Activated CD4-positive, alpha-beta T cell treated with anti-CD3 and anti-CD28 coated beads for 1 hour (primary cell): ENCODE data around the gene DPP6.
"Not testable (repeated sequence)": the region's sequence is repeated elsewhere in the genome, so short reads cannot be mapped to it uniquely, and the experiment has no call there.

ENCODE experiments used
- DNase-seq: peaks from one replicate; pipeline ENCODE4 v3.0.0-alpha.2; 2020

Gene DPP6

GRCh38 chr7:154633641-154634040 is 581.4 kb downstream of the DPP6 start:
- DNase-seq = no peak

GRCh38 chr7:154638286-154638685 is 586.1 kb downstream of the DPP6 start:
- DNase-seq = no peak

DNA sequence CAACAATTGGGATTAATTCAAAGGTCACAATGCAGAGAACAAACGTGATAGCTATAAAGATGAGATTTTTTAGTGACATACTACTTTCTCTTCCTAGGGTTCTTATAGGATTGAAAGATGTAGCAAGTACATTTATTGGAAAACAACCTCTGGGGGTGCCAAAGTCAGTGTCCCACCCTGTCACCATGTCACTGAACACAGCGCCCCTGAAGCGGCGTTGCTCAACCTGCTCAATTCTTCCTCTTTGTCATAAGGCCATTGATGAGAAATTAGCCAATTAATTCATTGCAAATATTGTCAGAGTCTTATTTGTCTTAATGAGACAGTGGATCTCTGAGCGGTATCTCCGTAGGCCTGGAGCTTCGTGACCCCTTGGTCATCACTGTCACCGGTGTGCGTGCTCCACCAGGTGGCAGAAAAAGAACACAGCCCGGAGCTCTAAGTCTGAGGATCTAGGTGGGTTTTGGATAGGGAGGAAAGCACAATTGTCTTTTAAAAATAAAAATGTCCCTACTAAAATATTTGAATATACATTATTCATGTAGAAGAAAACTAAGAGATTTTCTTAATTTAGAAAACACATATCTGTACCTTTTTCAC is 588.2 kb downstream of the DPP6 start:
- DNase-seq = no peak

GRCh38 chr7:154640917-154641316 is 588.7 kb downstream of the DPP6 start:
- DNase-seq = no peak

DNA sequence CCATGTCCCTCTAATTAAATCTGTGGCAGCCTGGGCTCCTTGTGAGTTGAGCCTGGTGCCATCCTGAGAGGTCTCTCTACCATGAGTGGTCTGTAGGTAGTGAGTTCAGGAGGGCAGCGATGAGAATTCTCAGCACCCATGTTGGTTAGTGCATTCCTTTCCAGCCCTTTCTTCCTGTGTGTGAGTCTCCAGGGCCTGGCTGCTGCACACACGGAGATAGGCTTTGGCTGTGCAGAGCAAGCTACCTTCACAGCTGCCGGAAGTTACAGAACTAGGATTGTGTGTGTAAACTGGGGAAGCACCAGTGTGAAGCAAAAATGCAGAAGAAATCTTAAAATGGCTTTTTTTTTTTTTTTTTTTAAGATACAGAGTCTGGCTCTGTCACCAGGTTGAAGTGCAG is 592.2 kb downstream of the DPP6 start:
- no peak for DNase-seq

- no peak for DNase-seq
Measured at GRCh38 chr7:154646126-154647013, 594.2 kb downstream of the DPP6 start.

DNA sequence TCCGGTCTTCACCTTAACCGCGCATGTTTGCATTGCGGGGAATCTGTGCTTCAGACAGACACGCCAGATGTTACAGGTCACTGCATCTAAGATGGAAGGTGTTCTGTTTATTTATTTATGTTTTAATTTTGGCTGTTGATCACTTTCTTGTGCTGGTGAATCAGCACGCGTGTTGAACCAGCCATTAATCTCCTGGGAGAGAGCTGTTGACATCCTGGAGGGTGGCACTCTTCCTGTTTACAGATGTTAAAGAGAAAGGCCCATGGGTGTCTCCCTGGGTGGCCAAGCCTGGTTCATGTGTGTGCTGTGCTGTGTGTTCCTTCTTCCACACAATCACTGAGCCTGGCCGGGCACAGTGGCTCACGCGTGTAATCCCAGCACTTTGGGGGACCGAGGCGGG is 595.4 kb downstream of the DPP6 start:
- DNase-seq = no peak

GRCh38 chr7:154649015-154649414 is 596.8 kb downstream of the DPP6 start:
- no peak for DNase-seq

GRCh38 chr7:154649434-154649833 is 597.2 kb downstream of the DPP6 start:
- no peak for DNase-seq

- no peak for DNase-seq
Measured at GRCh38 chr7:154650275-154650674, 598.1 kb downstream of the DPP6 start.

GRCh38 chr7:154651501-154651900 is 599.3 kb downstream of the DPP6 start:
- DNase-seq = no peak

DNA sequence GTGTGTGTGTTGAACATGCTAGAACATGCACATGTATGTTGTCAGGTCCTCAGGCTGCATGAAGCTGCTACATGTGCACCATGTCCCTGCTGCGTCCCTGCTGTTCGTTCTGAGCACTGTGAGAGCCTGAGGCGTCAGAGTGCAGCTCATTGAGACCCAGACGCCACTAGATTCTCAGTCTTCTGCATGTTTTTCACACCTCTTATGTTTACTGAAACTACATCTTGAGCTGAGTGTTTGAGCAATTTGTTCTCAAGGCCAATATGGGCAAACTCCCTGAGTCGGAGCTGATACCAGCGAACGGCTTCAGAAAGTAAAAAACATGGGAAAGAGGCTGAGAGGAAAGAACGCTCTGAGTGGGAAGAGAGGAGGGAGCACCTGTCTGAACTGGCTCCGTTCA is 600.4 kb downstream of the DPP6 start:
- DNase-seq = no peak

GRCh38 chr7:154653281-154653680 is 601.1 kb downstream of the DPP6 start:
- no peak for DNase-seq

GRCh38 chr7:154656618-154657017 is 604.4 kb downstream of the DPP6 start:
- DNase-seq = no peak

GRCh38 chr7:154666768-154667167 is 614.6 kb downstream of the DPP6 start:
- DNase-seq = no peak

- no peak for DNase-seq
Measured at GRCh38 chr7:154672659-154673415, 620.6 kb downstream of the DPP6 start.

- no peak for DNase-seq
Measured at GRCh38 chr7:154674191-154674590, 622.0 kb downstream of the DPP6 start.

DNA sequence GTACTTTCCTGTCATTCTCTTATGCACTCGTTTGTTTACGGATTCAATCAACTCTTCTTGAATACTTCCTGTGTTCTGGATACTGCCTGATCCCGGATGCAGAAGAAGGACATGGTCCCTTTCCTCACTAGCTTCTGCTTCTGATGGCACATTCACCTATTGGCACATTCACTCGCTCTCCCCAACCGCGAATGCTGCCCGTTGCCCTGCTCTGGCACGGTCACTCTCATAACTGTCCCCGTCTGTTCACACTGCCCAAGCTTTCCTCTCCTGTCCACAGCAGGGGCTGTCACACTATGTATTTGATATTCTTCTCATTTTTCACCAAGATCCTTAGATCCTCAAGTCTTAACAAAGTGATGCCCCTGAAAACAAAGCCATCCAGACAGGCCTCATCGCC is 623.4 kb downstream of the DPP6 start:
- DNase-seq = no peak

DNA sequence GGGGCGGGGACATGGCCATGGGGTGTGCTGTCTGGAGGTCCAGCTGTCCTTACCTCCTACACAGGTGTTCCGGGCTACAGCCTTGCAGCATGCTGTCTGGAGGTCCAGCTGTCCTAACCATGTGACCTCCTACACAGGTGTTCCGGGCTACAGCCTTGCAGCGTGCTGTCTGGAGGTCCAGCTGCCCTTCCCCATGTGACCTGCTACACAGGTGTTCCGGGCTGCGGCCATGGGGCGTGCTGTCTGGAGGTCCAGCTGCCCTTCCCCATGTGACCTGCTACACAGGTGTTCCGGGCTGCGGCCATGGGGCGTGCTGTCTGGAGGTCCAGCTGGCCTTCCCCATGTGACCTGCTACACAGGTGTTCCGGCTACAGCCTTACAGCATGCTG is 623.8 kb downstream of the DPP6 start:
- DNase-seq = not testable (repeated sequence)

- DNase-seq = no peak
Measured at GRCh38 chr7:154676422-154677073, 624.4 kb downstream of the DPP6 start.

- DNase-seq = no peak
Measured at GRCh38 chr7:154677454-154677853, 625.3 kb downstream of the DPP6 start.

DNA sequence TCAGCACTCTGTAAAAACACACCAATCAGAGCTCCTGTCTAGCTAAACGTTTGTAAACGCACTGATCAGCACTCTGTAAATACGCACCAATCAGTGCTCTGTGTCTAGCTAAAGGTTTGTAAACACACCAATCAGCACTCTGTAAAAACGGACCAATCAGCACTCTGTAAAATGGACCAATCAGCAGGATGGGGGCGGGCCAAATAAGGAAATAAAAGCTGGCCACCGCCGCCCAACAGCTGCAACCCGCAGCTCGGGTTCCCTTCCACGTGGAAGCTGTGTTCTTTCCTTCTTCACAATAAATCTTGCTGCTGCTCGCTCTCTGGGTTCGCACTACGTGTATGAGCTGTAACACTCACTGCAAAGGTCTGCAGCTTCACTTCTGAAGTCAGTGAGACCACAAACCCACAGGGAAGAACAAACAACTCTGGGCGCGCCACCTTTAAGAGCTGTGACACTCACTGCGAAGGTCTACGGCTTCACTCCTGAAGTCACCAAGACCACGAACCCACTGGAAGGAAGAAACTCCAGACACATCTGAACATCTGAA is 625.9 kb downstream of the DPP6 start:
- DNase-seq = not testable (repeated sequence)
